Measurements from ENCODE around the gene TRIM7.
"Not testable (repeated sequence)": the region's sequence is repeated elsewhere in the genome, so short reads cannot be mapped to it uniquely, and the experiment has no call there.

- TF ChIP-seq CTCF (conservative IDR thresholded peaks at IDR 0.05; ENCODE audit: low read depth, low read length); CEBPB (IDR thresholded peaks at IDR 0.05; ENCODE audit: low read depth, low read length); POLR2A (IDR thresholded peaks at IDR 0.05; ENCODE audit: low read depth, low read length); ELK1 (IDR thresholded peaks at IDR 0.05; ENCODE audit: borderline replicate concordance, low read depth, low read length); MAZ (IDR thresholded peaks at IDR 0.05; ENCODE audit: borderline replicate concordance, low read depth, low read length); RCOR1 (IDR thresholded peaks at IDR 0.05; ENCODE audit: insufficient replicate concordance, low read length); RFX5 (IDR thresholded peaks at IDR 0.05; ENCODE audit: low read depth, low read length): not testable (repeated sequence)
These were observed 9.3 kb upstream of the TRIM7 start for GRCh38 chr5:181214249-181214648.

Measured in IMR-90 (cell line).